Measurements from ENCODE around the gene ZFAND3. TPM values are rescaled to one million over a fixed set of nuclear protein-coding genes. Genes with fewer than 3 reads are reported as not detected.

ZFAND3 gene
- total RNA-seq, 3 donors from 2014 or later: 34.1 to 53.0 (median 36.0) TPM

DNA sequence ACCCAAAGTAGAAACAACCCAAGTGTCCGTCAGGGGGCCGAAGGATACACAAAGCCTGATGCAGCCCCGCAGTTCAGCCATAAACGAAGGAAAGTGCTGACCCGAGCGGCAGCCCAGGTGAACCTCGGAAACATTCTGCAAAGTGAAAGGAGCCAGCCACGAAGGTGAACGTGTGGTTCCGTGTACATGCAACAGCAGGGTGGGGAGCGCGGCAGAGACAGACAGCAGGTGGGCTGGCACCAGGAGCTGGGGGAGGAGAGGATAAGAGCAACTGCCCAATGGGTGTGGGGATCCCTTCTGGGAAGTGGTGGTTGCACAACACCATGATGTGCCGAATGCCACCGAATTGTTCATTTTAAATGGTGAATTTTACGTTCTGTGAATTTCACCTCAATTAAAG lies 341.8 kb downstream of the ZFAND3 start:
- no peak overlapping the region for H3K27ac ChIP-seq
- H3K27me3 ChIP-seq: no peaks in the 10 kb centered on the region
- DNase-seq (ENCODE audit: low spot score in 2 of 2): no peak

DNA sequence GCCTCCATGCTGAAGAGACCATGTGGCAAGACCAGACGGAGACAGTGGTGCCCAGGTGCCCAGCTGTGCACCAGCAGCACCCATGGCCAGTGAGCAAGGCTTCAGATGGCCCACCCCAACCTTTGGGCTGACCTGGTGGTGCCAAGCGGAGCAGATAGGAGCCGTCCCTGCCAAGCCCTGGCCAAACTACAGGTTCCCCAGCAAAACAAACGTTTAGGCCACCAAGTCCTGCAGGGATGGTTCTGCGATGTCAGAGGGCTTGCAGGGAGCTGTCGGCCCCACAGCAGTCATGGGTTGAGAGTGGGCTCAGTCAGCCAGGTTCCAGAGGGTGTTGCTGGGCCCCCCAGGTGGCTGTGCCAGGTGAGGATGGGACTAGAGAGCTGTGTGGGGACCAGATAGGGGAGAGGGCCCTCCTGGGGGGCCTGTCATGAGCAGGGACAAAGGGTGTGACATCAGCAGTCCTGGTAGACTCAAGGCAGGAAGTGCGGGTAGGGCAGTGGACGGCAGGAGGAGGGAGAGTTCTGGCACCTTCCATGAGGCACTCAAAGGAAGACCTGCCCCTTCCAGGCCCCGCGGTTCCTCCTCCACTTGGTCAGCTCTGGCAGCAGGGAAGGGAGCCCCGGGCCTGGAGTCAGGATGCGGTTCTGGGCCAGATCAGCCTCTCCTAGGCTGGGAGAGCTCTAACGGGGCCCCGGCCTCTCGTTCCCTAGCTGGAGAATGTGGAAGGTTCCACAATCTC lies 342.4 kb downstream of the ZFAND3 start:
- Histone ChIP-seq H3K9me3 (peaks cover 0 to 6% of the 10 kb centered on the region in 2 donors), H3K4me3 (no peak overlapping the region)
- intact Hi-C loops (cut with DNase I; ENCODE audit: low total_unique reads): no loop called here

More for the DNA sequence above, 341.8 kb downstream of the ZFAND3 start:
- Histone ChIP-seq H3K4me3 (no peak overlapping the region), H3K4me1 (no peaks in the 10 kb centered on the region), H3K9me3 (peaks cover 0 to 6% of the 10 kb centered on the region in 2 donors), H3K36me3 (no peaks in the 10 kb centered on the region)
- intact Hi-C loops (cut with DNase I; ENCODE audit: low total_unique reads): no loop called here
- no peak for TF ChIP-seq POLR2A (IDR thresholded peaks at IDR 0.05)
- TF ChIP-seq, protein P1, sequence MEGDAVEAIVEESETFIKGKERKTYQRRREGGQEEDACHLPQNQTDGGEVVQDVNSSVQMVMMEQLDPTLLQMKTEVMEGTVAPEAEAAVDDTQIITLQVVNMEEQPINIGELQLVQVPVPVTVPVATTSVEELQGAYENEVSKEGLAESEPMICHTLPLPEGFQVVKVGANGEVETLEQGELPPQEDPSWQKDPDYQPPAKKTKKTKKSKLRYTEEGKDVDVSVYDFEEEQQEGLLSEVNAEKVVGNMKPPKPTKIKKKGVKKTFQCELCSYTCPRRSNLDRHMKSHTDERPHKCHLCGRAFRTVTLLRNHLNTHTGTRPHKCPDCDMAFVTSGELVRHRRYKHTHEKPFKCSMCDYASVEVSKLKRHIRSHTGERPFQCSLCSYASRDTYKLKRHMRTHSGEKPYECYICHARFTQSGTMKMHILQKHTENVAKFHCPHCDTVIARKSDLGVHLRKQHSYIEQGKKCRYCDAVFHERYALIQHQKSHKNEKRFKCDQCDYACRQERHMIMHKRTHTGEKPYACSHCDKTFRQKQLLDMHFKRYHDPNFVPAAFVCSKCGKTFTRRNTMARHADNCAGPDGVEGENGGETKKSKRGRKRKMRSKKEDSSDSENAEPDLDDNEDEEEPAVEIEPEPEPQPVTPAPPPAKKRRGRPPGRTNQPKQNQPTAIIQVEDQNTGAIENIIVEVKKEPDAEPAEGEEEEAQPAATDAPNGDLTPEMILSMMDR (IDR thresholded peaks at IDR 0.05): no peak
- no peak for TF ChIP-seq POLR2AphosphoS5 (IDR thresholded peaks at IDR 0.05)

DNA sequence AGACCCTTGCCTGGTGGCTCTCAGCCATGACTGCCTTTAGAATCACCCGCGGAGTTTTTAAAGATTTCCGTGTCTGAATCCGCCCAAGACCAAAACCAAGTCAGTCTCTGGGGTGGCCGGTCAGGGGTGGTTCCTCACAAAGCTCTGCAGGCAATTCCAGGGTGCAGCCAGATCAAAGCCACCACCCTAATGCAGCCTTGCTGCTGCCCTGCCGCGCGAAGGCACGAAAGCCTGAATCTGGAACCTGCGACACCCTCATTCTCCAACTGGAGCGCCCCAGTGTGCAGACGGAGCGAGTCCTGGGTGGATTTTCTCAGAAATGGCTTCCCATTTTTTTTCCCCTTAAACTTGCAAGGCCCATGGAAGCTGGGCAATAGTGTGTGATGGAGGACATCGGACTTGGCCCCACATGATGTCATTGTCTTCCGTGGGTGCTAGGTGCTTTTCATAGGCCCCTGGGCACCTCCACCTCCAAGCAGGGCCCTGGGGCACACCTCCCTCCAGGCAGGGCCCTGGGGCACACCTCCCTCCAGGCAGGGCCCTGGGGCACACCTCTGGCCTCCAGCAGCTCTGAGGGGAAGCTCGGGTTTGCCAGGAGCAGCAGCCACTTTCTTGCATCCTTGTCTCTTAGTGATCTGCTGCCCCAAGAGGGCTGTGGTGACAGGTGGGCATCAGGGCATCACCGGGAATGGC lies 343.1 kb downstream of the ZFAND3 start:
- intact Hi-C loops (cut with DNase I; ENCODE audit: low total_unique reads): no loop called here
- DNase-seq (ENCODE audit: low spot score in 2 of 2): no peak
- H3K4me1 ChIP-seq: no peaks in the 10 kb centered on the region
- no peak overlapping the region for H3K27ac ChIP-seq
- H3K4me3 ChIP-seq: no peak overlapping the region
- H3K9me3 ChIP-seq: peaks cover 0 to 6% of the 10 kb centered on the region in 2 donors
- TF ChIP-seq POLR2A (IDR thresholded peaks at IDR 0.05): no peak
- TF ChIP-seq, protein P1 (IDR thresholded peaks at IDR 0.05): no peak
- TF ChIP-seq POLR2AphosphoS5 (IDR thresholded peaks at IDR 0.05): no peak
- no peaks in the 10 kb centered on the region for H3K27me3 ChIP-seq
- no peaks in the 10 kb centered on the region for H3K36me3 ChIP-seq

More for the DNA sequence above, 342.4 kb downstream of the ZFAND3 start:
- no peaks in the 10 kb centered on the region for H3K27me3 ChIP-seq
- TF ChIP-seq POLR2A (IDR thresholded peaks at IDR 0.05): no peak
- TF ChIP-seq, protein P1 (IDR thresholded peaks at IDR 0.05): no peak
- no peak for TF ChIP-seq POLR2AphosphoS5 (IDR thresholded peaks at IDR 0.05)
- no peaks in the 10 kb centered on the region for H3K36me3 ChIP-seq
- DNase-seq (ENCODE audit: low spot score in 2 of 2): no peak
- H3K4me1 ChIP-seq: no peaks in the 10 kb centered on the region
- no peak overlapping the region for H3K27ac ChIP-seq

DNA sequence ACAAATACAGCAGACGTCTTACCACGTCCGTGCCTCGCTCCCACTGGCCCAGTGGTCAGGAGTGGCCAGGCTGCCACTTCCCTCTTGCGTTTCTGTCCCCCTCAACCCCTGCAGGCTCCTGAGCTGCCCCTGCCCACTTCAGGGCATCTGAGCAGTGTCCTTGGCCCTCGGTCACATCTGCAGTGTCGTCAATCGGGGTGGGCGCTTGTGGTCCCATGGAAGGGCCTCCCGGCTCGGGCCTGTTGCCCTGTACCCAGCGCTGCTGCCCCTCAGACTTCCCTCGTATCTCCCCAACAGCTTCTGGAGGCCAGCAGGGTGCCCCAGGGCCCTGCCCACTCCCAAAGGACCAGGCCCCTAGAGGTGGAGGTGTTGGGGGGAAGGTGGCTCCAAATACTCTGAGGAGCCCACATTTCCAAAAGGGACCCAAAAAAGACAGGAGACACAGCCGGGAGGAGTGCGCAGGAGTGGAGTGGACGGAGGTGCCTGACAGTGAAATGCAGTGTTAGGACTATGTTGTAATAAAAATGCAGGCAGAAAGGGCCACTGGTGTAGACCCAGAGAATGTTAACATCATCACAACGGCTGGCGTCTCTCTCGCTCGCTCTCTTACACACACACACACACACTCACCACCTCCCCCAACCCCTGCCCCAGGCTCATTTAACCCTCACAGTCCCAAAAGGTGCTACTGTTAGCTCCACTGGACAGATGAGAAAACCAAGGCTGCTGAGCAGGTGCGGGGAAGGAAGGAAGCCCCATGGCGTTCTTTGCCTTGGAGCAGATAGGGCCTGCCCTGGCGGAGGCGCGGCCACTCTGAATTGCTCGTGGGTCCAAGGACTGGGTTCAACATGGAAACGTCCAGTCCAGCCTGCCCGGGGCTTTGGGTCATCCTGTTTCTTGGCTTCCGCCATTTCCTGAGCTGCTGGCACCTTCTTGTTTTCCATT lies 343.9 kb downstream of the ZFAND3 start:
- no peaks in the 10 kb centered on the region for H3K4me1 ChIP-seq
- H3K36me3 ChIP-seq: no peaks in the 10 kb centered on the region
- no peak overlapping the region for H3K27ac ChIP-seq
- DNase-seq (ENCODE audit: low spot score in 2 of 2): no peak
- intact Hi-C loops (cut with DNase I; ENCODE audit: low total_unique reads): no loop called here
- TF ChIP-seq, protein P1 (IDR thresholded peaks at IDR 0.05): no peak
- TF ChIP-seq POLR2AphosphoS5 (IDR thresholded peaks at IDR 0.05): no peak
- no peak for TF ChIP-seq POLR2A (IDR thresholded peaks at IDR 0.05)
- H3K9me3 ChIP-seq: peaks cover 0 to 6% of the 10 kb centered on the region in 2 donors
- no peak overlapping the region for H3K4me3 ChIP-seq
- H3K27me3 ChIP-seq: no peaks in the 10 kb centered on the region
